Measurements from ENCODE around the gene OR52H1.

The OR52H1 gene

GRCh38 chr11:5557751-5558150 lies 9.4 kb upstream of the OR52H1 start:
- in situ Hi-C loops (cut with MboI; ENCODE audit: low sequenced_read_pairs, unreplicated experiment), result no loop called here
- no peak for TF ChIP-seq CTCF (IDR thresholded peaks at IDR 0.05; ENCODE audit: borderline replicate concordance, control extremely low read depth, extremely low read depth, insufficient read depth, missing control alignments)
- no peak for DNase-seq (ENCODE audit: low spot score)

GRCh38 chr11:5556596-5557188 lies 8.4 kb upstream of the OR52H1 start:
- no peak for TF ChIP-seq CTCF (IDR thresholded peaks at IDR 0.05; ENCODE audit: borderline replicate concordance, control extremely low read depth, extremely low read depth, insufficient read depth, missing control alignments)
- in situ Hi-C loops (cut with MboI; ENCODE audit: low sequenced_read_pairs, unreplicated experiment), result no loop called here
- no peak for DNase-seq (ENCODE audit: low spot score)

GRCh38 chr11:5553343-5553742 lies 5.0 kb upstream of the OR52H1 start:
- no peak for DNase-seq (ENCODE audit: low spot score)
- no peak for TF ChIP-seq CTCF (IDR thresholded peaks at IDR 0.05; ENCODE audit: borderline replicate concordance, control extremely low read depth, extremely low read depth, insufficient read depth, missing control alignments)
- in situ Hi-C loops (cut with MboI; ENCODE audit: low sequenced_read_pairs, unreplicated experiment), result no loop called here

- TF ChIP-seq CTCF (IDR thresholded peaks at IDR 0.05; ENCODE audit: borderline replicate concordance, control extremely low read depth, extremely low read depth, insufficient read depth, missing control alignments), result no peak
Measured at GRCh38 chr11:5550440-5551095, 2.2 kb upstream of the OR52H1 start.

GRCh38 chr11:5547982-5548381 lies 358 bp downstream of the OR52H1 start:
- TF ChIP-seq CTCF (IDR thresholded peaks at IDR 0.05; ENCODE audit: borderline replicate concordance, control extremely low read depth, extremely low read depth, insufficient read depth, missing control alignments), result no peak
- DNase-seq (ENCODE audit: low spot score), result no peak
- in situ Hi-C loops (cut with MboI; ENCODE audit: low sequenced_read_pairs, unreplicated experiment), result no loop called here

More at GRCh38 chr11:5550440-5551095, 2.2 kb upstream of the OR52H1 start:
- in situ Hi-C loops (cut with MboI; ENCODE audit: low sequenced_read_pairs, unreplicated experiment), result no loop called here
- no peak for DNase-seq (ENCODE audit: low spot score)

GRCh38 chr11:5546457-5546856 lies 1.9 kb downstream of the OR52H1 start:
- in situ Hi-C loops (cut with MboI; ENCODE audit: low sequenced_read_pairs, unreplicated experiment), result no loop called here
- TF ChIP-seq CTCF (IDR thresholded peaks at IDR 0.05; ENCODE audit: borderline replicate concordance, control extremely low read depth, extremely low read depth, insufficient read depth, missing control alignments), result no peak
- no peak for DNase-seq (ENCODE audit: low spot score)

Measured in GM13976 (cell line).